ENCODE measurements around the gene RAB11FIP5. TPM values are rescaled to one million over a fixed set of nuclear protein-coding genes. Genes with fewer than 3 reads are reported as not detected.
"Not testable (repeated sequence)": the region's sequence is repeated elsewhere in the genome, so short reads cannot be mapped to it uniquely, and the experiment has no call there.

Gene RAB11FIP5
- total RNA-seq, 4 donors from 2014 or later: 24.9 to 39.5 (median 29.1) TPM

GRCh38 chr2:73069855-73070642 is 42.7 kb downstream of the RAB11FIP5 start:
- peaks cover 4% of the 10 kb centered on the region for H3K36me3 ChIP-seq
- H3K27me3 ChIP-seq: no peaks in the 10 kb centered on the region
- peaks cover 35% of the 10 kb centered on the region for H3K4me1 ChIP-seq
- 14% methylated on average over 28 of the region's 29 CpGs for WGBS
- TF ChIP-seq POLR2AphosphoS5 (IDR thresholded peaks at IDR 0.05) (no peak), POLR2A (IDR thresholded peaks at IDR 0.05) (no peak), EP300 (IDR thresholded peaks at IDR 0.05) (no peak), CTCF (IDR thresholded peaks at IDR 0.05) (no peak)
- H3K4me3 ChIP-seq: peak overlapping the region; percentile 95
- peak overlapping the region; percentile 91 for H3K27ac ChIP-seq
- H3K9me3 ChIP-seq: no peaks in the 10 kb centered on the region
- DNase-seq (ENCODE audit: low spot score in 2 of 2): no peak

GRCh38 chr2:73069041-73069854 is 43.5 kb downstream of the RAB11FIP5 start:
- H3K9me3 ChIP-seq: no peaks in the 10 kb centered on the region
- H3K27me3 ChIP-seq: no peaks in the 10 kb centered on the region
- WGBS: 72% methylated on average over 7 of the region's 7 CpGs
- H3K4me1 ChIP-seq: peaks cover 36% of the 10 kb centered on the region
- H3K27ac ChIP-seq: no peak overlapping the region
- no peak for DNase-seq (ENCODE audit: low spot score in 2 of 2)
- no peaks in the 10 kb centered on the region for H3K36me3 ChIP-seq
- TF ChIP-seq CTCF (IDR thresholded peaks at IDR 0.05) (no peak), POLR2A (IDR thresholded peaks at IDR 0.05) (no peak), EP300 (IDR thresholded peaks at IDR 0.05) (no peak), POLR2AphosphoS5 (IDR thresholded peaks at IDR 0.05) (no peak)
- H3K4me3 ChIP-seq: peak overlapping the region; percentile 95

GRCh38 chr2:73068147-73068546 is 44.6 kb downstream of the RAB11FIP5 start:
- 80% methylated on average over 2 of the region's 2 CpGs for WGBS
- no peak overlapping the region for H3K27ac ChIP-seq
- no peak for DNase-seq (ENCODE audit: low spot score in 2 of 2)

GRCh38 chr2:73067043-73067442 is 45.7 kb downstream of the RAB11FIP5 start:
- no peak for DNase-seq (ENCODE audit: low spot score in 2 of 2)
- Histone ChIP-seq H3K27ac (no peak overlapping the region), H3K27me3 (no peaks in the 10 kb centered on the region), H3K9me3 (no peaks in the 10 kb centered on the region), H3K36me3 (no peaks in the 10 kb centered on the region), H3K4me1 (peaks cover 42% of the 10 kb centered on the region), H3K4me3 (no peak overlapping the region)
- WGBS: 98% methylated on average over 2 of the region's 2 CpGs
- TF ChIP-seq POLR2AphosphoS5 (IDR thresholded peaks at IDR 0.05): no peak
- no peak for TF ChIP-seq CTCF (IDR thresholded peaks at IDR 0.05)

More at GRCh38 chr2:73068147-73068546, 44.6 kb downstream of the RAB11FIP5 start:
- Histone ChIP-seq H3K36me3 (no peaks in the 10 kb centered on the region), H3K9me3 (no peaks in the 10 kb centered on the region), H3K27me3 (no peaks in the 10 kb centered on the region), H3K4me3 (no peak overlapping the region), H3K4me1 (peaks cover 44% of the 10 kb centered on the region)
- TF ChIP-seq POLR2A (IDR thresholded peaks at IDR 0.05): no peak
- no peak for TF ChIP-seq EP300 (IDR thresholded peaks at IDR 0.05)
- no peak for TF ChIP-seq POLR2AphosphoS5 (IDR thresholded peaks at IDR 0.05)
- TF ChIP-seq CTCF (IDR thresholded peaks at IDR 0.05): no peak

- peaks cover 32% of the 10 kb centered on the region for H3K4me1 ChIP-seq
- H3K27ac ChIP-seq; H3K36me3 ChIP-seq; H3K27me3 ChIP-seq; DNase-seq (ENCODE audit: low spot score in 2 of 2); H3K4me3 ChIP-seq; H3K9me3 ChIP-seq: not testable (repeated sequence)
- 93% methylated on average over 5 of the region's 5 CpGs for WGBS
Measured at GRCh38 chr2:73065070-73065469, 47.7 kb downstream of the RAB11FIP5 start.
